ENCODE results near the gene PRM2. TPM values are rescaled to one million over a fixed set of nuclear protein-coding genes. Genes with fewer than 3 reads are reported as not detected.

Gene PRM2
- total RNA-seq, 1 experiment from 2014 or later, result not detected

DNA sequence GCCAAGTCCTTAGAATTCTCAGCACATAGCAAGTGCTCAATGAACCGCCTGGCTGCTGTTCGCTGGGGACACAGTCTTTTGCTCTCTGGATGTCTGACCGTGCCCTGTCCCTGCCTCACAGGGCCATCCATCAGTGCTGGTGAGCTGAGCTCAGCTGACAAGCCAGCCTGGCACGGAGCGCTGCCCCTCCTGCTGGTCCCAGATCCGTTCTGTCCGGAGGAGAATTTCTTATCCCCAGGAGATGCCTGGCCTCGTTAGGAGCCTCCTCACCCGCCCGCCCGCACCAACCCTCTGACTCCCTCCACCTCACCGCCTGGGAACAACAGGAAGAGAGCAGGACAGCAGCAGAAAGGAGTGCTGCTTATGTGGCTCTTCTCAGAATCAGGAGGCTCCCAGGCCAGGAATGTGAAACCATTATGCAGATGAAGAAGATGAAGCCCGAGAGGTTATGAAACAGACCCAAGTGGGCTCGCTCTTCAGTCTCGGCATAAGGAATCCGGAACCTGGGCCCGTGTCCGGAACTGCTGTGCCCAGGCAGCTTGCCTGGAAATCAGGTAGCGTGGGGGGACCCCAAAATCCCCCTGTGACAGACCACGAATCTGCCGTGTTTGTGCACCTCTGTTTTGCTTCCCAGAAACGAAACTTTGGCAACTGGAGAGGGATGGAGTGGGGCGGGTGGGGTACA lies 40.2 kb upstream of the PRM2 start:
- no peak for DNase-seq
- TF ChIP-seq, protein P1, sequence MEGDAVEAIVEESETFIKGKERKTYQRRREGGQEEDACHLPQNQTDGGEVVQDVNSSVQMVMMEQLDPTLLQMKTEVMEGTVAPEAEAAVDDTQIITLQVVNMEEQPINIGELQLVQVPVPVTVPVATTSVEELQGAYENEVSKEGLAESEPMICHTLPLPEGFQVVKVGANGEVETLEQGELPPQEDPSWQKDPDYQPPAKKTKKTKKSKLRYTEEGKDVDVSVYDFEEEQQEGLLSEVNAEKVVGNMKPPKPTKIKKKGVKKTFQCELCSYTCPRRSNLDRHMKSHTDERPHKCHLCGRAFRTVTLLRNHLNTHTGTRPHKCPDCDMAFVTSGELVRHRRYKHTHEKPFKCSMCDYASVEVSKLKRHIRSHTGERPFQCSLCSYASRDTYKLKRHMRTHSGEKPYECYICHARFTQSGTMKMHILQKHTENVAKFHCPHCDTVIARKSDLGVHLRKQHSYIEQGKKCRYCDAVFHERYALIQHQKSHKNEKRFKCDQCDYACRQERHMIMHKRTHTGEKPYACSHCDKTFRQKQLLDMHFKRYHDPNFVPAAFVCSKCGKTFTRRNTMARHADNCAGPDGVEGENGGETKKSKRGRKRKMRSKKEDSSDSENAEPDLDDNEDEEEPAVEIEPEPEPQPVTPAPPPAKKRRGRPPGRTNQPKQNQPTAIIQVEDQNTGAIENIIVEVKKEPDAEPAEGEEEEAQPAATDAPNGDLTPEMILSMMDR (IDR thresholded peaks at IDR 0.05; ENCODE audit: unreplicated experiment), result no peak
- Mint-ChIP-seq H3K36me3 (ENCODE audit: insufficient read depth, unreplicated experiment) (no peaks in the 10 kb centered on the region), H3K9me3 (ENCODE audit: low read depth, unreplicated experiment) (no peaks in the 10 kb centered on the region), H3K27me3 (ENCODE audit: unreplicated experiment) (no peaks in the 10 kb centered on the region), H3K27ac (ENCODE audit: unreplicated experiment) (no peak overlapping the region), H3K4me1 (ENCODE audit: low read depth, unreplicated experiment) (peaks cover 10% of the 10 kb centered on the region), H3K4me3 (ENCODE audit: low read depth, unreplicated experiment) (no peak overlapping the region)
- CTCF ChIA-PET, result no interaction called here
- no TSS peak for BruUV-seq (replicated peaks)
- intact Hi-C loops (cut with micrococcal nuclease; ENCODE audit: unreplicated experiment), result no loop called here

DNA sequence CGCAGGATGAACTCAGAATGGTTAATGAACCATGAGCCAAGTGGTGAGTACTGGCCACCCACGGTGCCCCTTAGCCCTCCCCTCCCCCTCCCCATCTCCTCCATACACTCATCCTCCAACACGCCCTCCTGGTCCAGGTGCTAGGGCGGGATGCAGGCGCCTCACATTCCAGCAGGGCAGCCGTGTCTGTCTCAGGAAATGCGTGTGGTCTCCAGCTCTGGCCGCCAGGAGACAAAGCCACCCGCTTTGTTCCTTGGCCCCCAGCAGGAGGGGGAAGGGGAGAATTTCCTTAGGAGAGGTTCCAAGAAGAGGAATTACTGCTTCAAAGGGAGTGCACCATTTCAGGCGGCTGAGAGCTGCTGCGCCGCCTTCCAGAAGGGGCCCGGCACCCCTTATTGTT lies 39.2 kb upstream of the PRM2 start:
- CTCF ChIA-PET, result interaction anchor here (0.5 to 0.7 kb wide), 2 partner anchors 37 to 120 kb away, joined by 3 to 5 read pairs; no protein-coding TSS in a partner anchor
- Mint-ChIP-seq H3K9me3 (ENCODE audit: low read depth, unreplicated experiment) (no peaks in the 10 kb centered on the region), H3K27ac (ENCODE audit: unreplicated experiment) (no peak overlapping the region), H3K4me1 (ENCODE audit: low read depth, unreplicated experiment) (peaks cover 10% of the 10 kb centered on the region), H3K36me3 (ENCODE audit: insufficient read depth, unreplicated experiment) (no peaks in the 10 kb centered on the region), H3K27me3 (ENCODE audit: unreplicated experiment) (no peaks in the 10 kb centered on the region), H3K4me3 (ENCODE audit: low read depth, unreplicated experiment) (no peak overlapping the region)
- TF ChIP-seq, protein P1 (IDR thresholded peaks at IDR 0.05; ENCODE audit: unreplicated experiment), result no peak
- intact Hi-C loops (cut with micrococcal nuclease; ENCODE audit: unreplicated experiment), result no loop called here
- no TSS peak for BruUV-seq (replicated peaks)
- no peak for DNase-seq

DNA sequence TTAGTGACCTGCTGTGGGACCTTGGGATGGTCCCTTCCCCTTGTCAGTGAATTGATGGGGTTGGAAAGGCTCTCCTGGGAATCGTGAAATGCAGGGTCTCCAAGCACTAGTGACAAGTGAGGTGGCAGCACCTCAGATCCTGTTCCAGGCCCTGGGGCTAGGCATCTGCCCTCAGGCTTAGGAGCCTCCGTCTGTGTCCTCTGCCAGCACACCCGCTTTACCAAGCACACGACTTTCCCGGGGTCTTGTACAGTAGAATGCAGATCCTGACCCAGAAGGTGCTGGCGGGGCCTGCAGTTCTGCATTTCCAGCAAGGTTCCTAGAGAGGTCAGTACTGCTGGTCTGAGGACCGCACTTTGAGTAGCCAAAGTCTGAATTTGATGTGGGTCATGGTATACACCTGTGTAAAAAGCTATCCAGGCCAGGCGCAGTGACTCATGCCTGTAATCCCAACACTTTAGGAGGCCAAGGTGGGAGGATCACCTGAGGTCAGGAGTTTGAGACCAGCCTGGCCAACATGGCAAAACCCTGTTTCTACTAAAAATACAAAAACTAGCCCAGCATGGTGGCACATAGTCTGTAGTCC lies 38.1 kb upstream of the PRM2 start:
- intact Hi-C loops (cut with micrococcal nuclease; ENCODE audit: unreplicated experiment), result no loop called here
- Mint-ChIP-seq H3K9me3 (ENCODE audit: low read depth, unreplicated experiment) (no peaks in the 10 kb centered on the region), H3K4me1 (ENCODE audit: low read depth, unreplicated experiment) (peaks cover 10% of the 10 kb centered on the region), H3K27me3 (ENCODE audit: unreplicated experiment) (no peaks in the 10 kb centered on the region), H3K4me3 (ENCODE audit: low read depth, unreplicated experiment) (no peak overlapping the region), H3K36me3 (ENCODE audit: insufficient read depth, unreplicated experiment) (no peaks in the 10 kb centered on the region), H3K27ac (ENCODE audit: unreplicated experiment) (no peak overlapping the region)
- TF ChIP-seq, protein P1 (IDR thresholded peaks at IDR 0.05; ENCODE audit: unreplicated experiment), result no peak
- no TSS peak for BruUV-seq (replicated peaks)
- CTCF ChIA-PET, result no interaction called here
- no peak for DNase-seq

DNA sequence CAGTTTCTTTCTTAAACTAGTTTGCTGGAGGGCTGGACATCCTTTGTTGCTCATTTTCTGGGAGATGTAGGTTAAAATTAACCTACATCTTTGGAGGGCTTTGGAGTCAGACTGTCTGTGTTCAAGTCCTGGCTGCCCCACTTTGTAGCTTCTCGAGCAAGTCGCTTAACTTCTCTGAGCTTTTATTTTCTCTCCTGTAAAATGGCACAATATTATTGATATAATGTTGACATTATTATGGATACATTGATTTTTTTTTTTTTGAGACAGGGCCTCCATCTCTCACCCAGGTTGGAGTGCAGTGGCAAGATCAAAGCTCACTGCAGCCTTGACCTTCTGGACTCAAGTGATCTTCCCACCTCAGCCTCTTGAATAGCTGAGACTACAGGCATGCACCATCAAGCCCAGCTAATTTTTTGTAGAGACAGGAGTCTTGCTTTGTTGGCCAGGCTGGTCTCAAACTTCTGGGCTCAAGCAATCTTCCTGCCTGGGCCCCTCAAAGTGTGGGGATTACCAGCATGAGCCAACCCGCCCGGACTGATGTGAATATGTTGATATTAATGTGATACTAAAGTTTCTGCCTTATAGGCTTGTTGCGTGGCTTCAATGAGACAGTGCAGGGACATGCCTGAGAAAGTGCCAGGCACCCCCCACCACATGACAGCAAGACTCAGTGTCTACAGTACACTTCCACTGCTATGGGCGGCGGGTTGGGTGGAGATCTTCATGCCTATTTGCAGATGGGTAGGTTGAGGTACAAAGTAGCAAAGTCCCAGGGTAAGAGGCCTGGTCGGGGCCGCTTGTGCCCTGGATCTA lies 37.4 kb upstream of the PRM2 start:
- intact Hi-C loops (cut with micrococcal nuclease; ENCODE audit: unreplicated experiment), result no loop called here
- H3K9me3 Mint-ChIP-seq (ENCODE audit: low read depth, unreplicated experiment), result no peaks in the 10 kb centered on the region
- H3K36me3 Mint-ChIP-seq (ENCODE audit: insufficient read depth, unreplicated experiment), result no peaks in the 10 kb centered on the region
- BruUV-seq (replicated peaks), result no TSS peak
- CTCF ChIA-PET, result no interaction called here
- TF ChIP-seq, protein P1 (IDR thresholded peaks at IDR 0.05; ENCODE audit: unreplicated experiment), result no peak
- no peak overlapping the region for H3K4me3 Mint-ChIP-seq (ENCODE audit: low read depth, unreplicated experiment)
- peaks cover 10% of the 10 kb centered on the region for H3K4me1 Mint-ChIP-seq (ENCODE audit: low read depth, unreplicated experiment)
- H3K27me3 Mint-ChIP-seq (ENCODE audit: unreplicated experiment), result no peaks in the 10 kb centered on the region
- no peak for DNase-seq
- H3K27ac Mint-ChIP-seq (ENCODE audit: unreplicated experiment), result no peak overlapping the region
